ENCODE data around the gene GINS2. TPM values are rescaled to one million over a fixed set of nuclear protein-coding genes. Genes with fewer than 3 reads are reported as not detected.

Gene GINS2
- 1 to 10 TPM in 1 of 4 donors, under 1 TPM in 3; 0.24 to 1.2 (median 0.55) TPM for total RNA-seq

DNA sequence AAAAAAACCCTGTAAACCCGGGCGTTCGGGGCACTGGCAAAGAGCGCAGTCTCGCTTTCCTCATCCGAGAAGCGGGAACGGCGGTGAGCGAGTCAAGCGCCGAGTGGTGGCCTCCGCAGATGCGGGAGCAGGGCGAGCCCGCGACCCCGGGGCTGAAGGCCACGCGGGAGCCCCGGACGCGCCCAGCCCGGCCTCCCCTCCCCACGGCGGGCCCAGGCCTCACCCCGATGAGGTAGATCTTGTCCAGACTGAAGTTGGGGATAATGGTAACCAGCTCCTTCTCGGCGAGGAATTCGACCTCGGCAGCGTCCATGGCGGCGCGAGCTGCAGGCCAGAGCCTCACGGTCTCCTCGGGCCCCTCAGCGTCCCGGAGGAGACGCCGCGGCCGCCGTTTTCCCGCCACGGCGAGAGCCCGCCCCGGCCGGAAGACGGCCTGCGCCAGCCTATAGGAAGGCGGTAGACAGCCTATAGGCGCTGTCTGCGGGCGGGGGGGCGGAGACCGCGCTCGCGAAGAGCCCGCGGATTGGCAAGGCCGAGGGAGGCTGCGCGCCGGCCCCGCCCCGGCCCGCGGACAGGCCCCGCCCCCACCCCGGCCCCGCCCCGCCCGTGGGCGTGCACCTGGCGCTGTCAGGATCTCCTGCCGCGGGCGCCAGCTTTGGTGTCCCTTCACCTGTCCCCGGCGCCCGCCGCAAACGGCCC lies at the start of gene GINS2:
TSS of gene GINS2 (minus strand) at position 369 of the 699 bp plus-strand sequence. CDS start at position 313, 56 bp downstream.
- TF ChIP-seq POLR2A (IDR thresholded peaks at IDR 0.05) = no peak
- TF ChIP-seq, protein P1, sequence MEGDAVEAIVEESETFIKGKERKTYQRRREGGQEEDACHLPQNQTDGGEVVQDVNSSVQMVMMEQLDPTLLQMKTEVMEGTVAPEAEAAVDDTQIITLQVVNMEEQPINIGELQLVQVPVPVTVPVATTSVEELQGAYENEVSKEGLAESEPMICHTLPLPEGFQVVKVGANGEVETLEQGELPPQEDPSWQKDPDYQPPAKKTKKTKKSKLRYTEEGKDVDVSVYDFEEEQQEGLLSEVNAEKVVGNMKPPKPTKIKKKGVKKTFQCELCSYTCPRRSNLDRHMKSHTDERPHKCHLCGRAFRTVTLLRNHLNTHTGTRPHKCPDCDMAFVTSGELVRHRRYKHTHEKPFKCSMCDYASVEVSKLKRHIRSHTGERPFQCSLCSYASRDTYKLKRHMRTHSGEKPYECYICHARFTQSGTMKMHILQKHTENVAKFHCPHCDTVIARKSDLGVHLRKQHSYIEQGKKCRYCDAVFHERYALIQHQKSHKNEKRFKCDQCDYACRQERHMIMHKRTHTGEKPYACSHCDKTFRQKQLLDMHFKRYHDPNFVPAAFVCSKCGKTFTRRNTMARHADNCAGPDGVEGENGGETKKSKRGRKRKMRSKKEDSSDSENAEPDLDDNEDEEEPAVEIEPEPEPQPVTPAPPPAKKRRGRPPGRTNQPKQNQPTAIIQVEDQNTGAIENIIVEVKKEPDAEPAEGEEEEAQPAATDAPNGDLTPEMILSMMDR (IDR thresholded peaks at IDR 0.05) = no peak
- peak; percentile 92 for DNase-seq
- Histone ChIP-seq H3K27ac (no peak within 1 kb of the TSS), H3K4me3 (replicated peaks in 1 of 3) (peak within 1 kb of the TSS; percentile 25 to 48 (median 37)), H3K9me3 (no peaks in the 10 kb centered on the region), H3K27me3 (no peaks in the 10 kb centered on the region), H3K36me3 (no peaks in the 10 kb centered on the region), H3K4me1 (peaks cover 8 to 15% of the 10 kb centered on the region in 2 donors)
- intact Hi-C loops (cut with DNase I) = no loop called here
- 10 to 15% methylated on average over 13 of the region's 86 CpGs for WGBS, 2 donors

DNA sequence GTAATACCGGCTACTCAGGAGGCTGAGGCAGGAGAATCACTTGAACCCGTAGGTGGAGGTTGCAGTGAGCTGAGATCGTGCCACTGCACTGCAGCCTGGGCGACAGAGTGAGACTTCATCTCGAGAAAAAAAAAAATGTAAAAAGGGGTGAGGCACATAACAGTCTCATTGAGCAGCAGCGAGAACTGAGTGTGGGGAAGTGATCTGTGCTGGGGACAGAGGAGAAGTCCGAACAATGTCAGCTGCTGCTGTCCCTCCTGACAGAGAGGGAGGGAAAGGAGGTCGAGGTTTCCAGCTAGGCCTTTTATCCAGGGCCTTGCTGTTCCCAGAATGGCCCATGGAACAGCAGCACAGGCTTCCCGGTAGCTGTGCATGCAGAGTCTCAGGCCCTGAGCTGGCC lies 48.2 kb upstream of the GINS2 start:
- TF ChIP-seq POLR2A (IDR thresholded peaks at IDR 0.05) = no peak
- TF ChIP-seq, protein P1 (IDR thresholded peaks at IDR 0.05) = no peak
- intact Hi-C loops (cut with DNase I) = no loop called here
- no peak overlapping the region for H3K4me3 ChIP-seq (replicated peaks in 1 of 3)
- no peaks in the 10 kb centered on the region for H3K4me1 ChIP-seq
- H3K36me3 ChIP-seq = no peaks in the 10 kb centered on the region
- H3K9me3 ChIP-seq = no peaks in the 10 kb centered on the region
- H3K27ac ChIP-seq = no peak overlapping the region
- DNase-seq = no peak
- no peaks in the 10 kb centered on the region for H3K27me3 ChIP-seq
- 86 to 88% methylated on average over 9 of the region's 9 CpGs for WGBS, 2 donors

DNA sequence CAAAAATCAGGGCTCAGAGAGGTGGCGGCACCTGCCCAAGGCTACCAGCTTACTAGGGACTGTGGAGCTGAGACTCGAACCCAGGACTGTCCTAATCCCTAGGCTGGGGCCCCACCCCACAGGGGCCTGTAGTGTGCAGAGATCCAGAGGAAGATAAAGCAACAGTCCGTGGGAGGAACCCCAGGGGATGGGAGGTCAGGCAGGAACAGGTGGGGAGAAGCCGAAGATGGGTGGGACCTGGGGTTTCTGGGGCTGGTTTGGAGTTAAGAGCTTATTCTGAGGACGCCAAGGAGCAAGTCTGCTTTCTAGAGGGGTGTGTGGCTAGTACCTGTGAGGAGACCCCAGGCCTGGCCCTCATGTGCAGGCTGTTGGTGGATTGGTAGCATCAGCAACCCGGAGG lies 47.2 kb upstream of the GINS2 start:
- no peaks in the 10 kb centered on the region for H3K36me3 ChIP-seq
- no peak for DNase-seq
- H3K27ac ChIP-seq = no peak overlapping the region
- H3K9me3 ChIP-seq = no peaks in the 10 kb centered on the region
- H3K27me3 ChIP-seq = no peaks in the 10 kb centered on the region
- no peak overlapping the region for H3K4me3 ChIP-seq (replicated peaks in 1 of 3)
- TF ChIP-seq, protein P1 (IDR thresholded peaks at IDR 0.05) = no peak
- WGBS, 2 donors = 77% methylated on average over 6 of the region's 6 CpGs
- H3K4me1 ChIP-seq = no peaks in the 10 kb centered on the region
- intact Hi-C loops (cut with DNase I) = no loop called here

DNA sequence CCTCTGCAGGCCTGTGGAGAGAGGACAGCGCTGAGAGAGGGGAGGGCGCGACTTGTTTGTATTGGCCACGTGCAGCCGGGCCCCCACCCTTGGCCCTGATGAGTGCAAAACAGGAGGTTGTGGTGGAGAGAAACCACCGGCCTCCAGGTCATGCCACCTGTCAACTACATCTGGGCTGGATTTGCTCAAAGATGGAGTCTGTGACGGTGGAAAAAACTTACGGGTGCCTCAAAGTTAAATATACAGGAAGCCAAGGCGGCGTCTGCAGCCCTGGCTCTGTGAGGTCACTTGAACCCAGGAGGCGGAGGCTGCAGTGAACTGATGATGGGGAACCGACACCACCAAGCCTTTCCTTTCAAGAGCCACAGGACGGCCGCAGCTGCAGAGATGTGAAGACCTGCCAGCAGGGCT lies 46.5 kb upstream of the GINS2 start:
- no peaks in the 10 kb centered on the region for H3K4me1 ChIP-seq
- no peaks in the 10 kb centered on the region for H3K27me3 ChIP-seq
- H3K27ac ChIP-seq = no peak overlapping the region
- DNase-seq = no peak
- H3K9me3 ChIP-seq = no peaks in the 10 kb centered on the region
- intact Hi-C loops (cut with DNase I) = no loop called here
- WGBS, 2 donors = 80 to 86% methylated on average over 9 to 12 of the region's 14 CpGs
- no peak overlapping the region for H3K4me3 ChIP-seq (replicated peaks in 1 of 3)
- no peaks in the 10 kb centered on the region for H3K36me3 ChIP-seq
- TF ChIP-seq, protein P1 (IDR thresholded peaks at IDR 0.05) = no peak
- TF ChIP-seq POLR2A (IDR thresholded peaks at IDR 0.05) = no peak

DNA sequence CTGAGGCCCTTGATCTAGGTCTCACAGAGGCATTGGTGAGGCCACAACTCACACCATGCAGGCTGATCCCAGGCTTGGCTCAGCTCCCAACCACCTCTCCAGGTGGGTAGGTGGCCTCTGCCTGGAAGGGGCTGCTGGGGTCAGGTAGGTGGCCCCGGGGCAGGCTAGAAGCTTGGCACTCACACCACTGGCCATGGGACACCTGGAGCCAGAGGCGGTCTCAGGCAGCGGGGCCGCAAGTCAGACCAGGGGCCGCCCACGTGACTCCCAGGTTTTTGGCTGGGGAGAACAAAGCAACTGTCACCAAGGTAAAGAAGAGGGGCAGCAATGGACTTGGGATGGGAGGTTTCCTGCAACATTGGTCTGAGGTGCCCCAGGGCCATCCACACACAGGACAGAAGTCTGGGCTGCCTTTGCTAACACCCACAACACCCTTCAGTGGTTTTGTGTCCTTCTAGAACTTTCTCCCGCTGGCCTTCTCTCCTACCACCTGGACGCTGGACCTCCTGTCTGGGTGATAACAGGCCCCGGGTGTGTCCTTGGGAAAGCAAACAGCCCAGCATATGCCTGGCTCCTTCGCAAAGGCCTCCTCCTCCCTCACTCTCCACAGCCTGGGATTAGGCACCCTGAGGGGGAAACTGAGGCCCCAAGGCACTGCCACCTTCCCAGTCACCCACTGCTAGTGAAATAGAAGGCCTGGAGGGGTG lies 45.7 kb upstream of the GINS2 start:
- Histone ChIP-seq H3K27ac (no peak overlapping the region), H3K36me3 (no peaks in the 10 kb centered on the region), H3K9me3 (no peaks in the 10 kb centered on the region), H3K27me3 (no peaks in the 10 kb centered on the region), H3K4me1 (no peaks in the 10 kb centered on the region), H3K4me3 (replicated peaks in 1 of 3) (no peak overlapping the region)
- TF ChIP-seq, protein P1 (IDR thresholded peaks at IDR 0.05) = no peak
- no peak for TF ChIP-seq POLR2A (IDR thresholded peaks at IDR 0.05)
- 83 to 85% methylated on average over 10 of the region's 10 CpGs for WGBS, 2 donors
- intact Hi-C loops (cut with DNase I) = no loop called here
- no peak for DNase-seq

All from thyroid gland (tissue), 4 donors.